Measurements from ENCODE around the gene ATP4B.

ATP4B gene

GRCh38 chr13:113656003-113656588, 1.9 kb downstream of the ATP4B start:
- no peak for DNase-seq

DNA sequence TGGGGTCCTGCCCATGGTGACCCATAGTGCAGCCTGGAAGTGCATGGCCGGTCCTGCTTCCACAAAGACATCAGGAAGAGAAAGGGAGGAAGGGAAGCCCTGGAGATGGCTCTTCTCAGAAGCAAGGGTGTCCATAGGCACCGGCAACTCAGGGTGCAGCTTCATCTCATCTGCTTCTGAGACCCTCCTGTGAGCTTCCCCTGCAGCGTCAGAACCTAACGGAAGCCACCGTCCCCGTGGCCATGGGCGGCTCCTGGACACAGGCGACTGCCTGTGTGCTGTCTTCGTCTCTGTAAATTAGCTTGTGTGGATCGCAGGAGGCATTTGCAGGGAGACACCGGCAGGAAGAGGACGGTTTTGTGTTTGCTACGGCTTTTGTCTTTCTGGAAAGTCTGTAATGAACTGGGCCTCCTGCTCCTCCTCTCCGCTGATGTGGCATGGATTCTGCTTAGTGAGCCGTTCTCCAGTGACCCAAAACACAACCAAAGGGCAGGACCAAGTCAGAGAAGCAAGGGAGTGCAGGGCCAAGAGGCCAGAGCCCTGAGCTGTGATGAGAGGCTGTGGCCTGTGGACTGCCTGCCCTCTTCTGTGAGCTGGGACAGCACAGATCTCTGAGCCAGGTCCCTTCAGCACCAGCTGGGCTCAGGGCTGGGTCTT, 2.5 kb downstream of the ATP4B start:
- DNase-seq: no peak

- DNase-seq: no peak
Measured at GRCh38 chr13:113654591-113655345, 3.2 kb downstream of the ATP4B start.

GRCh38 chr13:113654175-113654560, 3.8 kb downstream of the ATP4B start:
- DNase-seq: no peak

DNA sequence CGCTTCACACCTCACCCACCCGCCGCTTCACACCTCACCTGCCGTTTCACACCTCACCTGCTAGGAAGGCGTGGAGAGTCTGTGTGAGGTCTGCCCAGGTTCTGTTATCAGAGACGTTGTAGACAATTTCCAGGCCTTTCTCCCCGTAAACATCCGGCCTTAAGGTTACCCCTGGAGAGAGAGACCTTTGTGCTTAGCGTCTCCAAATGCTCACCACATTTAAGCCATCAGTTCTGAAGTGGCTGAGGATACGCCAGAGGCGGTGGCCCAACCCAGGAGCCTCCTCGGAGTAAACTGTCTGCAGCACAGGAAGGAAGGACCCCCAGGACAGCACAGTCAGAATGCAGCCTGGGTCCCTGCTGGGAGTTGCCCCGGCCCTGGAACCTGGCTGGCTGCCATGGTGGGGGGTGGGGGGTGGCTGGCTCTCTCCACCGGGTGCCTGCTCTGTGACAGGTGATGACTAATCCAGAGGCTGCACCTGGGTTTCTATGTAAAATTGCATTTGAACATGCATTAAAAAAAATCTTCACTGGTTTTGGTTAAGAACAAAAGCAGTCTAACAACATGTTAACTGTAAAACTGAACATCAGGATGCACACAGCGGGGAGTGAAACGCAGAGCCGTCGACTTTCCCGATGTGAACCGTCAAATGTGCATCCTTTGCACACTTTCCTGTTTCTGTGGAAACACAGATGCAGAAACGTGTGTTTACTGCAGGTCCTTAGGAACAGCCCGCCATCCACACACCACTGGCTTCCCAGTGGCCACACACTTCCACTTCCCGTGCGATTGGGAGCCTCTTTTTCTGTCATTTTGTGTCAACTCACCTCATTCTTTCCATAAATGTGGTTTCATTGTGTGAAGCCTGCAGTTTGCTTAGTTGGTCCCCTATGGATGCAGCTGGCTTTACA, 4.5 kb downstream of the ATP4B start:
- no peak for DNase-seq

DNA sequence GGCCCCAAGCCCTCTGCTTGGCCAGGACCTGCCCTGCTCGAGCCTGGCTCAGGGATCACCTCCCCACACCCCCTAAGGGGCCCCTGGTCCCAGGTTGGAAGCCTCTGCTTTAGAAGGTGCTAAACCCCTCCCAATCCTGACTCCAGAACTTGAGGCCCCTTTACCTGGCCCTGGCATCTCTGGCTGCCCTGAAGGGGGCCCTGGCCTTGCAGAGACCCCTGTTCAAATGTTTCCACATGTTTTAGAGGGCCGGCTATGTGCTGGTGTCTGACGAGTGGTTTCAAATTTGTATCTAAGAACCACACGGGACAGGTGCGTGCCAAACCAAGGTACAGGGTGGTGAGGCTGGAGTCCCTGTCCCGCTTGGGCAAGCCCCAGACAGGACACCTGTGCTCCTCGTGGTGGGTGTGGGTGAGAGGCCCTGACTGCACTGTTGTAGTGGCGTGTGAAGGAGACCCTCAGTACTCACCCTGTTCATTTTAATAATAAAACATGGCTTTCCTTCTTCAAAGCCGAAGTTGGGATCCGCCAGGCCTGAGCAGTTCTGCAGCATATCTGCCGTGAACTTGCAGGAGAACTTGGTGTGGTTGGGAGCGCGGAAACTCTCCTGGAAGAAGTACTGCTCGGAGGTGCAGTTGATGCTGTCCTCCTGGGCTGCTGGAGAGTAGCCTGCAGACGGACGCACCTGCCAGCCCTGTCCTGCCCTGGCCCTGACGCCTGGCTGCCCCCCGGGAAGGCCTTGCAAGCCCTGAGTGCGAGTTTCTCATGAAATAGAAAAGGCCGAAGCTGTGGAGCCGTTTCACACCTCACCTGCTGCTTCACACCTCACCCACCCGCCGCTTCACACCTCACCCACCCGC, 5.4 kb downstream of the ATP4B start:
- DNase-seq: no peak

- DNase-seq: no peak
Measured at GRCh38 chr13:113651511-113652403, 6.2 kb downstream of the ATP4B start.

- no peak for DNase-seq
Measured at GRCh38 chr13:113650731-113651148, 7.3 kb downstream of the ATP4B start.

- DNase-seq: no peak
Measured at GRCh38 chr13:113650275-113650674, 7.7 kb downstream of the ATP4B start.

DNA sequence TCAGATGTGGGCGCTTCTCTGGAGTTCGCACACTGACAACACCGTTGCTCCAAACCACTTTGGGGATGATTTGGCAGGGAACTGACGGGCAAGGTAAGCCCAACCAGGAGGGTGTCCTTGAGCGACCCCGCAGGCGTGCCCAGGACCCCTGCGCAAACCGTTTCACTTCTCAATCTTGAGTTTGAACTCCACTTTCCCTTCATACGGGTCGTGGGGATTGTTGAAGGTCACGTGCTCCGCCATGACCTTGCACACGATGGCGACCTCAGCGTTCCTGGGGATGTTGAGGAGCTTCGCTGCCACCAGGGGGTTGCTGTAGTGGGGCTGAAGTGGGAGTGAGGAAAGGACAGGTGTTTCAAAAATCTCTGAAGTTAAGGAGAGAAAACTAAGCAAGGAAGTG, 8.8 kb downstream of the ATP4B start:
- DNase-seq: no peak

GRCh38 chr13:113648216-113648610, 9.8 kb downstream of the ATP4B start:
- DNase-seq: no peak

DNA sequence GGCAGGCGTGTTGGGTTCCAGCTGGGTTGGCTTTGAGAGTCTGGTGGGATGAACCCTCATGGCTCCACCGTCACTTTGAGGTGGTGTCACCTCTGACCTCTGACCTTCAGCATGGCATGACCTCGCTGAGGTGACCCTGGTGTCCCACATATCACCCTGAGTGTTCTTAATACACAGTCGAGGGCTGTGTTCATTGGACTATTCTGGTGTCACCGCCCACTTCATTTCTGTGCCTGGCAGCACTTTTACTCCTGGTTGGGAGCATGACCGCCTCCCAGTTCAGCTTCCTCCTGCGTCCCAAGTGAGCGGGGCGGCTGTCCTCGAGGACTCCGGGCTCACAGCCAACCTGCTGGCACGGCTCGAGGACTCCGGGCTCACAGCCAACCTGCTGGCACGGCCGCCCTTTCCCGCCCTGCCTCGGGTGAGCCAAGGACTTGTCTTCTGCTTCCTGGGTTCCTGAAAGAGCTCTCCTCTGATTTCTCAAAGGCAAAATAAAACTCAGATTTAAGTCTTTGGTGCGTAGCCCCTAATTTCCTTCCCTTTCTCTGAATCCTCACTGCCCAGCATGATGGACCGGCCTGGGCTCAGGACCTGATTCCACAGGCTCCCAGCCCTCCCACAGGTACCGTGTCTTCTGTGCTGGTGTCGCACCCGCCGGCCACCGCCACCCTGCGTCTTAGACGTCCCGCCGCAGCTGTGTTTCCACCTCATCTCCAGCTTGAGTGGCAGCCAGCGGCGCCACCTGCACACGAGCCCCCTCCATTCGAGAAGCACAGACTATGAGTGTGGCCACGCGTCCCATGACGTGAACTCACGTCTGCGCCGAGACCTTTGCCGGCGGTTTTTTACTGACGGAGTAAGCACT, 10.4 kb downstream of the ATP4B start:
- DNase-seq: no peak

GRCh38 chr13:113646921-113647340, 11.1 kb downstream of the ATP4B start:
- no peak for DNase-seq

- no peak for DNase-seq
Measured at GRCh38 chr13:113646376-113646775, 11.6 kb downstream of the ATP4B start.

DNA sequence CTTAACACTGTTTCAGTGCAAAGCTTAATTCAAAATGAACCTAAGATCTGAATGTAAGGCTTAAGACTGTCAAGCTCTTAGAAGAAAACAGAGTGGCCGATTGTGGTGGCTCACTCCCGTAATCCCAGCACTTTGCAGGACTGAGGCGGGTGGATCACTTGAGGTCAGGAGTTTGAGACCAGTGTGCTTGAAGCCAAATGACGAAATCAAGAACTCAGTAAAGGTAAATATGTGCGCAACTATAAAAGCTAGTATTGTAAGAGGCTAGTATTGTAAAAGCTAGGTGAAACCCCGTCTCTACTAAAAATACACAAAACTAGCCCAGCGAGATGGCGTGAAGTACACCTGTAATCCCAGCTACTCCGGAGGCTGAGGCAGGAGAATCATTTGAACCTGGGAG, 12.7 kb downstream of the ATP4B start:
- no peak for DNase-seq

- no peak for DNase-seq
Measured at GRCh38 chr13:113644800-113645199, 13.2 kb downstream of the ATP4B start.

DNA sequence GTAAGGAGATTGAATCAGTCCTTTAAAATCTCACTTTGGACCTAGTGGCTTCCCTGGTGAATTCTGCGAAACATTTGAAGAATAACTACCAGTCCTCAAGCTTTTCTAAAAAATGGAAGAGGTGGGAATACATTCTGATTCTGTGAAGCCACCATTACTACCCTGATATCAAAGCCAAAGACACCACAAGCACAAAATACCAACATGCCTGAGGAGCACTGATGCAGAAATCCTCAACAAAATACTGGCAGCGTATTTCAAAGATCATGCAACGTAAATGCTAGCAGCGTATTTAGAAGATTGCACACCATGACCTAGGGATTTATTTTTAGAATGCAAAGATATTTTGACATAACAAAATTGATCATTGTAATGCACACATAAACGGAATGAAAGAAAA, 14.4 kb downstream of the ATP4B start:
- DNase-seq: no peak

- no peak for DNase-seq
Measured at GRCh38 chr13:113642563-113642962, 15.4 kb downstream of the ATP4B start.

DNA sequence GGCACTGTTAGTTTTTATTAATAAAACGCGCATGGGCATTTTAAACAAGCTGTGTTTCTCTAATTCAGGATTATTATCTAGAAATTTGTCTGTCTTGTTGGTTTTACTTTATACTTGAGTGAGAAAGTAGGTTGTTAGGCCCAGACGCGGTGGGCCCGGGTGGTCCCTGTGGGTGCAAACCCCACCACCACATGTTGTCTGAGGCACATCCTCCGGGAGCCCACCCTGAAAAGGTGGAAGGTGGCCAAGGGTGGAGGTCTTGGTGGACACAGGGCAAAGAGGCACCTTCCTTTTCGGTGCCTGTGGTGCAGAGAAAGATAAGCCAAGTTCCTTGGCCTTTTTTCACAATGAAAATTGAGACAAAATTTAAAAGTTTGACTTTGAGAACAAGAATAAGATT, 16.6 kb downstream of the ATP4B start:
- no peak for DNase-seq

GRCh38 chr13:113639616-113640262, 18.3 kb downstream of the ATP4B start:
- no peak for DNase-seq
